K562 (cell line): ENCODE measurements around the gene PPP1R13B.

Source experiments
- KDM5B ChIP-seq: fragments of 200-600 bp; sonication (generic); IDR thresholded peaks from 2 replicates; pipeline ENCODE4 v1.6.1; 2012; ENCODE audit warnings: low read depth, mild to moderate bottlenecking, moderate library complexity, low read length, control low read depth, inconsistent platforms; ENCODE audit not compliant: insufficient replicate concordance
- POLR2A ChIP-seq: fragments of 450-650 bp; conservative IDR thresholded peaks from 2 replicates; pipeline ENCODE4 v1.6.1; 2016
- SMAD3 ChIP-seq: fragments of 450-650 bp; formaldehyde crosslinking; conservative IDR thresholded peaks from 2 replicates; pipeline ENCODE4 v1.4.0; 2020; ENCODE audit warnings: mild to moderate bottlenecking

DNA sequence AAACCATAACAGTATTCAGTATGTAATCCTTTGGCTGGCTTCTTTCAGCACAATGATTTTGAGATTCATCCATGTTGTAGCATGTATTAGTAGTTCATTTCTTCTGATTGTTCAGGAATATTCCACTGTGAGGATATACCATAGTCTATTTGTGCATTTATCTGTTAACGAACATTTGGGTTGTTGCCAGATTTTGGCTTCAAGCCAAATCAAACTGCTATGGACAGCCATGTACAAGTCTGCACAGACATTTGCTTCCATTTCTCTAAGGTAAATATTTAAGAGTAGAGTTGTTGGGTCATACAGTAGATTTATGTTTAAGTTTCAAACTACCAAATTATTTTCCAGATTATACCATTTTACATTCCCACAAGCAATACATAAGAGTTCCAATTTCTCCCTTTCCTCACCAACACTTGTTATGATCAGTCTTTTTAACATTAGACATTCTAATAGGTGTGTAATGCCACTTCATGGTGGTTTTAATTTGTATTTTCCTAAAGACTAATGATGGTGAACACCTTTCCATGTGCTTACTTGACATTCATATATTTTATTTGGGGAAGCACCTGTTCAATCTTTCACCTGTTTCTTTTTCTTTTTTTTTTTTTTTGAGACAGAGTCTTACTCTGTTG is 75.2 kb downstream of the PPP1R13B start:
- no peak for TF ChIP-seq SMAD3 (CRISPR knock-in tag)
- TF ChIP-seq KDM5B: no peak
- TF ChIP-seq POLR2A: no peak
